Measurements from ENCODE around the gene RYR1. TPM values are rescaled to one million over a fixed set of nuclear protein-coding genes. Genes with fewer than 3 reads are reported as not detected.
"Not testable (repeated sequence)": the region's sequence is repeated elsewhere in the genome, so short reads cannot be mapped to it uniquely, and the experiment has no call there.

RYR1 gene
- total RNA-seq, 1 experiment from 2014 or later = 4.1 TPM

- Histone ChIP-seq H3K79me2 (ENCODE audit: insufficient read depth, low read length) (no peaks in the 10 kb centered on the region), H3K27me3 (ENCODE audit: insufficient read depth, low read length) (no peaks in the 10 kb centered on the region), H3K4me2 (ENCODE audit: low read length) (no peak within 1 kb of the TSS), H3K9me2 (ENCODE audit: insufficient read depth) (no peaks in the 10 kb centered on the region), H3K9ac (ENCODE audit: low read length) (no peak within 1 kb of the TSS), H3K9me3 (ENCODE audit: control insufficient read depth in 1 of 2, insufficient read depth in 1 of 2, low read depth in 1 of 2, low read length in 2 of 2) (no peaks in the 10 kb centered on the region), H4K20me1 (ENCODE audit: insufficient read depth) (no peaks in the 10 kb centered on the region), H3K27ac (ENCODE audit: low read depth, low read length) (no peak within 1 kb of the TSS), H3K36me3 (ENCODE audit: control insufficient read depth in 1 of 2, insufficient read depth in 2 of 2, low read length in 2 of 2) (no peaks in the 10 kb centered on the region), H3K4me1 (ENCODE audit: control insufficient read depth in 1 of 2, insufficient read depth in 2 of 2, low read length in 2 of 2) (no peaks in the 10 kb centered on the region), H3K4me3 (replicated peaks in 1 of 2; ENCODE audit: low read depth in 1 of 2, low read length in 2 of 2) (no peak within 1 kb of the TSS), H2AFZ (ENCODE audit: low read depth, low read length, poor library complexity, severe bottlenecking) (no peak within 1 kb of the TSS)
- POLR2A ChIA-PET = no interaction called here
- ATAC-seq (no peak), DNase-seq (ENCODE audit: low read depth, low spot score) (no peak)
- CTCF ChIA-PET = no interaction called here
- BruUV-seq (replicated peaks) = no TSS peak
- RAD21 ChIA-PET (ENCODE audit: low non-redundant PET in 1 of 2, low total read pairs in 2 of 2, uncharacterized antibody in 2 of 2, unreplicated experiment in 2 of 2) = no interaction called here
- intact Hi-C loops (cut with micrococcal nuclease) = no loop called here
- TF ChIP-seq JUND (IDR thresholded peaks at IDR 0.05) (no peak), CTCF (IDR thresholded peaks at IDR 0.05 in 2 of 3, conservative IDR thresholded peaks at IDR 0.05 in 1 of 3; ENCODE audit: borderline replicate concordance in 1 of 3, insufficient read depth in 1 of 3, low read depth in 2 of 3, low read length in 2 of 3) (no peak), SRF (IDR thresholded peaks at IDR 0.05; ENCODE audit: low read depth) (no peak), ATF3 (IDR thresholded peaks at IDR 0.05) (no peak), EGR1 (IDR thresholded peaks at IDR 0.05; ENCODE audit: low read depth) (no peak), ZFX (IDR thresholded peaks at IDR 0.05) (no peak), POLR2AphosphoS5 (IDR thresholded peaks at IDR 0.05; ENCODE audit: low read depth, low read length) (no peak), REST (IDR thresholded peaks at IDR 0.05; ENCODE audit: low read depth) (no peak), CBX3 (IDR thresholded peaks at IDR 0.05; ENCODE audit: low read depth) (no peak), SP1 (IDR thresholded peaks at IDR 0.05; ENCODE audit: low read depth) (no peak), TCF7L2 (IDR thresholded peaks at IDR 0.05; ENCODE audit: borderline replicate concordance, extremely low read depth, insufficient read depth, insufficient read length) (no peak), YY1 (IDR thresholded peaks at IDR 0.05; ENCODE audit: extremely low read depth, insufficient replicate concordance, low read depth, low read length) (no peak), CEBPB (IDR thresholded peaks at IDR 0.05; ENCODE audit: low read depth) (no peak), MAX (IDR thresholded peaks at IDR 0.05) (no peak), ZNF274 (IDR thresholded peaks at IDR 0.05; ENCODE audit: low read depth, low read length) (no peak)
Measured at GRCh38 chr19:38425810-38426466, 7.6 kb upstream of the RYR1 start, which contains the start of gene RASGRP4. RASGRP4 (minus strand) TSS chr19:38426219; CDS start chr19:38426091, 128 bp downstream.

- H2AFZ ChIP-seq (ENCODE audit: low read depth, low read length, poor library complexity, severe bottlenecking); H3K36me3 ChIP-seq (ENCODE audit: control insufficient read depth in 1 of 2, insufficient read depth in 2 of 2, low read length in 2 of 2); H3K27me3 ChIP-seq (ENCODE audit: insufficient read depth, low read length); H3K4me2 ChIP-seq (ENCODE audit: low read length); H4K20me1 ChIP-seq (ENCODE audit: insufficient read depth); H3K4me1 ChIP-seq (ENCODE audit: control insufficient read depth in 1 of 2, insufficient read depth in 2 of 2, low read length in 2 of 2); DNase-seq (ENCODE audit: low read depth, low spot score); POLR2A ChIA-PET; H3K4me3 ChIP-seq (replicated peaks in 1 of 2; ENCODE audit: low read depth in 1 of 2, low read length in 2 of 2); ATAC-seq; H3K9me2 ChIP-seq (ENCODE audit: insufficient read depth); RAD21 ChIA-PET (ENCODE audit: low non-redundant PET in 1 of 2, low total read pairs in 2 of 2, uncharacterized antibody in 2 of 2, unreplicated experiment in 2 of 2); H3K9me3 ChIP-seq (ENCODE audit: control insufficient read depth in 1 of 2, insufficient read depth in 1 of 2, low read depth in 1 of 2, low read length in 2 of 2); H3K27ac ChIP-seq (ENCODE audit: low read depth, low read length); H3K79me2 ChIP-seq (ENCODE audit: insufficient read depth, low read length); BruUV-seq (replicated peaks); intact Hi-C loops (cut with micrococcal nuclease); H3K9ac ChIP-seq (ENCODE audit: low read length): not testable (repeated sequence)
- CTCF ChIA-PET = interaction anchor here (1.7 kb wide), 1 partner anchor 24 kb away, joined by 6 read pairs; the partner anchor contains the start of gene FAM98C
Measured at GRCh38 chr19:38427035-38427677, 6.3 kb upstream of the RYR1 start.

Measured in HCT116 (cell line).